GM23248 (cell line): ENCODE measurements around the gene MKRN2OS.

Source experiments
- EZH2 ChIP-seq: fragments of 200-600 bp; sonication (generic); IDR thresholded peaks from 2 replicates; pipeline ENCODE4 v1.6.1; 2018; ENCODE audit warnings: antibody characterized with exemption, mild to moderate bottlenecking; ENCODE audit not compliant: insufficient read depth, poor library complexity, severe bottlenecking
- EZH2phosphoT487 ChIP-seq: fragments of 200-600 bp; sonication (generic); IDR thresholded peaks from 2 replicates; pipeline ENCODE4 v1.6.1; 2018; ENCODE audit warnings: antibody characterized with exemption, moderate library complexity, mild to moderate bottlenecking, low read depth; ENCODE audit not compliant: insufficient read depth

GRCh38 chr3:12508291-12508700 is 37.0 kb downstream of the MKRN2OS start:
- TF ChIP-seq EZH2 (no peak), EZH2phosphoT487 (peak; percentile 90; the same call in 1 of the 2 replicates)
